NCI-H82 treated with DMSO at 0.1 percent for 48 hours (cell line): Measurements from ENCODE around the gene KIF21A.

Source experiments
- DNase-seq: peaks from one replicate; lab custom pipeline; 2025; ENCODE audit not compliant: unreplicated experiment; lab: John Stamatoyannopoulos, UW

KIF21A gene

DNA sequence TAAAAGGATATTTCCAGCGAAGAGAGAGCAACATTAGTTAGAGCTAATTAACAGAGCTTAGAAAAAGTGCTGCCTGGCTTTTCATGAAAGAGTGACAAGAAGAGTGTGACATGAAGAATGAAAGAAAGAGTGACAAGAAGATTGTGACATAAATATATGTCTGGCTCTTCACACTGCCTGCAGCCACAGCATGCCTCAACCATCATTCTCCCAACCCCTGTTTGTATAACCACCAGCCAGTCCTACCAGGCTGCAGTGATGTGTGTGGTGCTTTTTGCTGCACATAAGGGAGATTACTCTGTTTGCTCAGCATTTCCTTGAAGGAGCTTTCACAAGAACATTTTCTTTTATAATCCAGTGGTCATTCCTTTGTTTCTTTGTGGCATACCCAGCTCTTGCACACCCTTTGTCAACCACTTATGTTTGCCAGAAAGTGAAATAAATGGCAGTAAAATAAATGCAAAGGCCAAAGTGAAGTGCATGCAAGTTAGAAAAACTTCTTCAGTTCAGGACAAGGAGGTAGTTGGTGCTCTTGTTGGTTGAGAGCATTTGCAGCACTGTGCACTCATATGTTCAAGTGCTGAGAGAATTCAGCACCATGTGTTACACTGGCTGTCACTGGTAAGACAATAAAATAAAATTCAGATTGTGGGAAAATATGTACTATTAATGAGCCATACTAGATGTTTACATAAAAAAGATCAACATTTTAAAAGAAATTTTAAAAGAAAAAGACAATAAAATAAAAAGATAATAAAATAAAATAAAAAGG lies 50.6 kb downstream of the KIF21A start:
- DNase-seq, result peak; percentile 12

- no peak for DNase-seq
Observed at GRCh38 chr12:39390752-39391151, 52.2 kb downstream of the KIF21A start.

DNA sequence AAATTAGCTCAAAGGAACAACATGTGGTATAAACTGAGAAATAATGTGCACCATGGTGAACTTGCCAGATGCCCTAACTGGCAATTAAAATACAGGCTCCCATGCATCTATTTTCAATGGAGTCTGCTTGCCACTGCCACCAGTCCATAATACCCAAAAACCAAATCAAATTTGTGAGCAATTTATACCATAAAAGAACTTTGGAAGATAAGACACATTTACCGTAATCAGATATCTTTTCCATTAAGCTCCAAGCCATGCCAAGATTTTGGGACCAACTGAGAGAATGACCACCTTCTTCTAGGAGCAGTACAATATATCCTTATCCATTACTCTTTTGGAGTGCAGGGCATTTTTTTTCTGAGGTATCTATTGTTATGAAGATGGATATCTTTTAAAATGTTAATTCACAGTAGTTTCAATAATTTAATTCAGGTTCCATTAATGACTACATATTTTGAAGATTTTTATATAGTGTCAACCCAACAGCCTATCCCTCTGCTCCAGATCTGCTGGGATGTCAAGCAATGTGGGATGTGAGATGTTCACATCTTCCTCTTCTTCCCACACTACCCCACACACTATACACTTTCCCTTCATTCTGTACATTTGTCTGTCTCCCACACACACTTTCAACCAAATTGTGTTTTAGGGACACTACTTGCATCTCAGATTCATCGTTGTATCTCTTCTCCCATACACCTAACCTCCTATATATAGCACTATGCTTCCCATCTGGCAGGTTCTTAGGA lies 53.3 kb downstream of the KIF21A start:
- DNase-seq, result no peak

GRCh38 chr12:39386335-39386734 lies 56.6 kb downstream of the KIF21A start:
- DNase-seq, result no peak

- DNase-seq, result no peak
Observed at GRCh38 chr12:39383114-39383513, 59.8 kb downstream of the KIF21A start.

DNA sequence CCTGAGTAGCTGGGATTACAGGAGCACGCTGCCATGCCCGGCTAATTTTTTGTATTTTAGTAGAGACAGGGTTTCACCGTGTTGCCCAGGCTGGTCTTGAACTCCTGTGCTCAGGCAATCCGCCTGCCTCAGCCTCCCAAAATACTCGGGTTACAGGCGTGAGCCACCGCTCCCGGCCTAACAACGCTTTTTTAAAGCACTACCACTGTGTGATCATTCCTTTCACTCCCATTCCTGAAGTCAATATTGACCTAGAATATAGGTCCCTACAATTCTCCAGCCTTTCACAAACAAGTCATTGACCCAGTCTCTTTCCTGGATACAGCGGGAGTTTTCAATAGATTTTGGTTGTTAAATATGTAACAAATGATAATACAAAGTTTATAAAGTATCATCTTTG lies 62.8 kb downstream of the KIF21A start:
- DNase-seq, result no peak

DNA sequence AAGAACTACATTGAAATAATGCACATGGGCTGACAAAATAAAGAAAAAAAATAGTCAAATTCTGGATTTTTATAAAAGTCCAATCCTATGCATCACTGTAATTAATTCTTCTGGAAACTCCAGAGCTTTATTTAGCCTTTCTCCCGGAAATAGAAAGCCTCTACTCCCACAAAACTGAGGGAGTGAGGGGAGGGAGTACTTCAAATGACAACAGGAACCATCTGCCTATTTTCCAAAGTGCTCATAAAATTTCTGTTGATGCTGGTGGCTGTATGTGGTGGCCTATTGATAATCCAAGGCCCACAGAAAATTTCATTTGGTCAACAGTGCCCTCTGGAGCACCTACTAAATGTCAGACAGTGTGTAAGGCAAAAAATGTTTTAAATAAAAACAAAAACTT lies 64.6 kb downstream of the KIF21A start:
- peak; percentile 33 for DNase-seq

GRCh38 chr12:39375206-39375808 lies 67.6 kb downstream of the KIF21A start:
- DNase-seq, result no peak

DNA sequence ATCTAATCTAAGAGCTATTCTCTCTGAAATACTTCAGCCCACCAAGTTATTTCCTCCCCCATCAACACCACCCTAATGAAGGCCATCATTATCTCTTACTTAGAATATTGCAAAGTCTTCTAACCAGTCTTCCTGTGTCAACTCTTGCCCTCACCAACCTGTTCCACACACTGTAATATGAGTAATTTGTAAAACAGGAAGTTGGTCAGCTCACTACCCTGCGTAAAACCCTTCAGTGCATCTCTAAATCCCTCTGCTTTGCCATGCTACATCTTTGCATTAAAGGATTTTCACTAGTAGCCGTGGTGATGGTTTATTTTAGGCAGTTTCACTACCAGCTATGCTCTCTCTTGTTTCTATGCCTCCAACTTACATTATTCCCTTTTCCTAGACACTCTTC lies 70.0 kb downstream of the KIF21A start:
- no peak for DNase-seq

DNA sequence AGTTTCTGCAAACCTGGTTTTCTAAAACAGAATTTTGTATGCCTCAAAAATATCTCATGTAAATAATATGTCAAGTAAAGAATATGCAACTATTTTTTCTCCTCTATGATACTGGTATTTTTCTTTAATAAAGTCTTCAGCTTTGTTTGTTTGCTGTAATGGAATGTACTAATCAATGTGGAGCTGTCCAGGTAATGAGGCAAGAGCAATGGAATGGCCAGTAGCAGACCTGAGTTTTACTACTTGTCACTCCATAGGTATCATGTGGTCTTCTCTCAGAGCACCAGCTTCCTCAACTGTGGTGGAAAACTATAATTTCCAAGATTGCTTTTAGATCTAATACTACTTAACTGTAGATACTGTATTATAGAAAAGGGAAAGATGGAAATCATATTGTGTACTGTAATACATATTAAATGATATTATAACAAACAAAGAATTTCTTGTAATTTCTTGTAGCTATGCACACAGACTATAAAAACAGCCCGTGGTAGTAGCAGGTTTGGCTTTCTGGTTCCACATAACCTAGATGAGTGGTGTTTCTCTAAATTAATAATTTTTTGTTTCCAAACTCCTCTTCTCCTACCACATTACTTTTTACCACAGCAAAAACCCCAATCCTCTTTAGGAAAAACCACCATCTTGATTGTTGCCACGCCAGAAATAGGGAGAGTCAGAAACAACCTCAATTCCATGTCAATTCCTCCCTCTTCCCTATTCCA lies 70.6 kb downstream of the KIF21A start:
- DNase-seq, result no peak

GRCh38 chr12:39369756-39370155 lies 73.2 kb downstream of the KIF21A start:
- DNase-seq, result no peak

- DNase-seq, result no peak
Observed at GRCh38 chr12:39368891-39369290, 74.0 kb downstream of the KIF21A start.

DNA sequence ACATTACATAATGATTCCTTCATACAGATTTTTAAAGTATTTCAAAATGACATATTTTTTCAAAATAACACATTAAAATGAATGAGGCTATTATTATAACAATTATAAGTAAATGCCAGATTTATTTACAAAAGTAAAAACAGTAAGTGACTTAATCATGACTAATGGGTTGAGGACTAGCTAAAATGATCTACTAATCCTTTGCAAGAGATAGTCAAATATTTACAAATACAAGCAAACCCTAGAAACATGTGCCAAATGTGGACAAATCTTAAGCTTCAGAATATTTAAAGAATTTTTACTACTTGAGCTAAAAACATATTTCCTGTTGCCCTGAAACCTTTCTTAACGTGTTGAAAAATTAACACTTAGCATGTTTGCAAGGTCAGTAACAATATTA lies 74.8 kb downstream of the KIF21A start:
- no peak for DNase-seq

GRCh38 chr12:39367494-39367893 lies 75.4 kb downstream of the KIF21A start:
- DNase-seq, result no peak

DNA sequence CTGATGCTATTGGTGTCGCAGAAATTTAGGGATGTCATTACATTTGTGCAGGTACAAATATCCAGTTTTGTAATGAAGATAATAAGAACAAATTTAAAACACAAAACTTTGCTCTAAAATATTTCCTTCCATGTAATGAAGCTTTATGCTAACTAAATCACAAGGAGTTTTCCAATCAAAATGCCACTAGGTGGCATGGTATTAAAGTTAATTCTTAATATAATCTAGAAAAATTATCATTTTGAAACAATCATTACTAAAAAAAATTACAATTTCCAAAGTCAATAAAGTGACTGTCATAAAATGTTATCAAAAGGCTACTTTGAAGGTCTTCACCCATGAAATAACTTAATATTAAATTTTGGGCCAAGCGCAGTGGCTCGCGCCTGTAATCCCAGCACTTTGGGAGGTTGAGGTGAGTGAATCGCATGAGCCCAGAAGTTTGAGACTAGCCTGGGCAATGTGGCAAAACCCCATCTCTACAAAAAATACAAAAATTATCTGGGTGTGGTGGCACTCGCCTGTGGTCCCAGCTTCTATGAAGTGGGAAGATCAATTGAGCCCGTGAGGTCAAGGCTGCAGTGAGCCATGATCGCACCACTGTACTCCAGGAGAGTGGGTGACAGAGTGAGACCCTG lies 77.4 kb downstream of the KIF21A start:
- no peak for DNase-seq

DNA sequence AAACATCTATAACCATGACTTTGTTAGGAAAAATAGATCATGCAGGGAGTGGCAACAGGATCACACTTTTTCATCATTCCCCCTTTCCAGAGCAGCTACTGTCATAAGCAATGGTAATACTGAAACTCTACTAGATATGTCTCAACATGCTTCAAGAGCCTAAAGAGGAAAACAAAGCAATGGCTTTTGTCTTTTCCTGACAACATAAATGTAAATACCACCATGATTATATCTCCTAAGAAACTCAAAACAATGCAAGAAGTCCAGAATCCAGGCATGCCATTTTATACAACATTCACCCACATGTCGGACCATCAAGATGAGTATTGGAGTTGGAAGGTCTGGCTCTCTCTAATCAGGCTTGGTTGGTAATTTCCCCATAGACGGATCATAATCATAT lies 78.7 kb downstream of the KIF21A start:
- DNase-seq, result no peak

- no peak for DNase-seq
Observed at GRCh38 chr12:39359645-39360044, 83.3 kb downstream of the KIF21A start.

- DNase-seq, result no peak
Observed at GRCh38 chr12:39357041-39357440, 85.9 kb downstream of the KIF21A start.

DNA sequence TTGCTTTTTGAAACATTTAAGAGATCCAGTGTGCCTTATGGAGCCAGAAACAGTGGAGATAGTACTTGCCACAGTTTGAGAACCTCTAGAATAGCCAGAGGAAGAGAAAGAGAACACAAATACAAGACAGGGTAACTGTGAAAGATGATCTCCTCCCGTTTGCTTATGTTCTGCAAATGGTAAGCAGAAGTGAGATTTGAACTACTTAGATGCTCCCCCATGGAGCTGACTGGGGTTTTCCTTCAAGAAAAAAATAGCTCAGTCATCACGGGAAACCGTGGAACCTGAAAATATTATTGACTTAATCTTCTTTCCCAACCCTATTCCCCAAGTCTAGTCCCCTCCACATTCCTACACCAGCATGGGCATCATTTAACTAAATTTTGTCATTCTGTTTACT lies 87.1 kb downstream of the KIF21A start:
- DNase-seq, result no peak

DNA sequence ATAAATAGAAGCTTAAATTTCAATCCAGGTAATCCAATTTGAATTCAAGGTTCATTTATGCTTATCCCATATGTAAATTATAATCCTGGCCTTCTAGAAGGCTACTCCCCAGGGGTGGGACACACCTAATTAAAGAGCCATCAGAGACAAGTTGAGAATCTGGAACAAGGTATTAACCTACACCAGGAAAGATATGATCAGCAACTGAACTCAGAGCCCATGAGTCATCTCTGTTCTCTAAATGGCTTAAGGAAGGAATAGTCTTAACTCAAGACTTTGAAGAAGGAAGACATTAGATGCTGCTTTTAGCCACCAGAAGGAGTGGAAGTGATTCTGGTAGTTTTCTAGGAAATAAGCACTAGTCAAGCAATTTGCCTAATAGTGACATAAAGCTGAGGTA lies 88.0 kb downstream of the KIF21A start:
- peak; percentile 5 for DNase-seq

- DNase-seq, result no peak
Observed at GRCh38 chr12:39352471-39353017, 90.4 kb downstream of the KIF21A start.
